Mesenchymal stem cell (in vitro differentiated cells and primary cell): Measurements from ENCODE around the gene FBXO17.

Experiments used
- DNase-seq: peaks from one replicate; pipeline ENCODE4 v3.0.0-alpha.2; 2013
- H2AFZ ChIP-seq: one replicate; pipeline ENCODE4 v1.6.1; 2013; ENCODE audit warnings: low read depth, mild to moderate bottlenecking, control low read depth, inconsistent platforms, low read length, moderate library complexity
- H2AK5ac ChIP-seq: 2 replicates; pipeline ENCODE4 v1.6.1; 2013; ENCODE audit warnings: low read length, moderate library complexity, mild to moderate bottlenecking, inconsistent platforms; ENCODE audit not compliant: severe bottlenecking
- H2BK120ac ChIP-seq: one replicate; pipeline ENCODE4 v1.6.1; 2013; ENCODE audit warnings: low read depth, mild to moderate bottlenecking, inconsistent platforms, low read length, moderate library complexity
- H2BK12ac ChIP-seq, 2 experiments: one replicate each; pipeline ENCODE4 v1.6.1; 2013; ENCODE audit warnings: inconsistent platforms in 2 of 2, low read length in 2 of 2, mild to moderate bottlenecking in 2 of 2, moderate library complexity in 2 of 2, control low read depth in 1 of 2
- H2BK15ac ChIP-seq: one replicate; pipeline ENCODE4 v1.6.1; 2013; ENCODE audit warnings: mild to moderate bottlenecking, low read depth, inconsistent platforms; ENCODE audit not compliant: poor library complexity, severe bottlenecking
- H2BK5ac ChIP-seq: 2 replicates; pipeline ENCODE4 v1.6.1; 2013; ENCODE audit warnings: low read depth, mild to moderate bottlenecking, low read length, control low read depth, inconsistent platforms; ENCODE audit not compliant: poor library complexity, severe bottlenecking
- H3K14ac ChIP-seq, 2 experiments: one replicate each; pipeline ENCODE4 v1.6.1; 2013; ENCODE audit warnings: inconsistent platforms in 2 of 2, low read length in 2 of 2, control low read depth in 1 of 2, mild to moderate bottlenecking in 1 of 2, moderate library complexity in 1 of 2
- H3K18ac ChIP-seq, 2 experiments: one replicate each; pipeline ENCODE4 v1.6.1; 2013; ENCODE audit warnings: inconsistent platforms in 2 of 2, low read length in 2 of 2, control low read depth in 1 of 2, low read depth in 1 of 2, mild to moderate bottlenecking in 1 of 2
- H3K23ac ChIP-seq, 2 experiments: one replicate each; pipeline ENCODE4 v1.6.1; 2013; ENCODE audit warnings: inconsistent platforms in 2 of 2, low read length in 2 of 2, mild to moderate bottlenecking in 2 of 2, moderate library complexity in 2 of 2, control low read depth in 1 of 2
- H3K27ac ChIP-seq: 2 replicates; pipeline ENCODE4 v1.5.1; 2013; ENCODE audit warnings: mild to moderate bottlenecking, moderate library complexity, low read length, control low read depth, inconsistent platforms; ENCODE audit not compliant: poor library complexity, severe bottlenecking
- H3K27me3 ChIP-seq, 2 experiments: 2 replicates each; pipeline versions ENCODE4 v1.6.1 to v1.7.0; 2013; ENCODE audit warnings: low read length in 2 of 2, mild to moderate bottlenecking in 2 of 2, moderate library complexity in 2 of 2, control low read depth in 1 of 2, inconsistent platforms in 1 of 2; ENCODE audit not compliant: control insufficient read depth in 1 of 2, insufficient read depth in 1 of 2
- H3K36me3 ChIP-seq, 2 experiments: 2 replicates each; pipeline versions ENCODE4 v1.6.1 to v1.7.0; 2013; ENCODE audit warnings: low read length in 2 of 2, control low read depth in 1 of 2, inconsistent platforms in 1 of 2, low read depth in 1 of 2, mild to moderate bottlenecking in 1 of 2; ENCODE audit not compliant: insufficient read depth in 2 of 2, control insufficient read depth in 1 of 2
- H3K4ac ChIP-seq, 2 experiments: one replicate each; pipeline ENCODE4 v1.6.1; 2013; ENCODE audit warnings: inconsistent platforms in 2 of 2, low read length in 2 of 2, mild to moderate bottlenecking in 2 of 2, moderate library complexity in 2 of 2, control low read depth in 1 of 2, low read depth in 1 of 2
- H3K4me1 ChIP-seq: 2 replicates; pipeline ENCODE4 v1.6.1; 2013; ENCODE audit warnings: low read depth, low read length, control low read depth; ENCODE audit not compliant: control insufficient read depth, insufficient read depth
- H3K4me2 ChIP-seq: 2 replicates; pipeline ENCODE4 v1.6.1; 2013; ENCODE audit warnings: low read length, mild to moderate bottlenecking, inconsistent platforms; ENCODE audit not compliant: poor library complexity, severe bottlenecking
- H3K4me3 ChIP-seq, 2 experiments: 2 replicates each; pipeline versions ENCODE4 v1.5.1 to v1.7.0; 2013; ENCODE audit warnings: low read length in 2 of 2, mild to moderate bottlenecking in 2 of 2, control low read depth in 1 of 2, low read depth in 1 of 2; ENCODE audit not compliant: insufficient read depth in 1 of 2
- H3K79me1 ChIP-seq: replicated peaks from 2 replicates; pipeline ENCODE4 v1.6.1; 2013; ENCODE audit warnings: mild to moderate bottlenecking, control low read depth, low read length, inconsistent platforms; ENCODE audit not compliant: poor library complexity, severe bottlenecking
- H3K9ac ChIP-seq: 2 replicates; pipeline ENCODE4 v1.7.0; 2013; ENCODE audit warnings: mild to moderate bottlenecking, low read length, moderate library complexity
- H3K9me3 ChIP-seq: 2 replicates; pipeline ENCODE4 v1.7.0; 2013; ENCODE audit warnings: mild to moderate bottlenecking, low read length; ENCODE audit not compliant: control insufficient read depth
- H4K8ac ChIP-seq: one replicate; pipeline ENCODE4 v1.6.1; 2013; ENCODE audit warnings: inconsistent platforms, mild to moderate bottlenecking, low read length, moderate library complexity
- H4K91ac ChIP-seq: one replicate; pipeline ENCODE4 v1.6.1; 2013; ENCODE audit warnings: mild to moderate bottlenecking, low read length, inconsistent platforms
- WGBS: methylation state at CpG from one replicate; pipeline ENCODE4 v1.1.7; 2013; ENCODE audit warnings: mixed read lengths; 5-methylcytosine and 5-hydroxymethylcytosine counted together

Gene FBXO17

GRCh38 chr19:39017026-39017425 is 41.5 kb upstream of the FBXO17 start:
- H3K27ac ChIP-seq: no peak overlapping the region
- no peak overlapping the region for H3K18ac ChIP-seq
- H3K9ac ChIP-seq: no peak overlapping the region
- H2BK5ac ChIP-seq: no peak overlapping the region
- no peak overlapping the region for H4K91ac ChIP-seq
- no peaks in the 10 kb centered on the region for H3K36me3 ChIP-seq
- H3K79me1 ChIP-seq: no peaks in the 10 kb centered on the region
- no peak overlapping the region for H3K4ac ChIP-seq
- peaks cover 3% of the 10 kb centered on the region for H3K9me3 ChIP-seq
- H4K8ac ChIP-seq: no peak overlapping the region
- no peak overlapping the region for H3K4me3 ChIP-seq
- no peak overlapping the region for H3K23ac ChIP-seq
- no peaks in the 10 kb centered on the region for H3K4me1 ChIP-seq
- no peak overlapping the region for H2AK5ac ChIP-seq
- no peak overlapping the region for H3K4me2 ChIP-seq
- no peak overlapping the region for H2AFZ ChIP-seq
- no peak overlapping the region for H2BK15ac ChIP-seq
- no peak overlapping the region for H2BK120ac ChIP-seq
- DNase-seq: no peak
- no peak overlapping the region for H3K14ac ChIP-seq
- WGBS: 88% methylated on average over 6 of the region's 6 CpGs
- H3K27me3 ChIP-seq: peaks cover 0 to 3% of the 10 kb centered on the region in 2 experiments
- H2BK12ac ChIP-seq: no peak overlapping the region

GRCh38 chr19:39014037-39014436 is 38.5 kb upstream of the FBXO17 start:
- Histone ChIP-seq H3K27ac (no peak overlapping the region), H2BK15ac (no peak overlapping the region), H3K27me3 (no peaks in the 10 kb centered on the region), H2BK12ac (no peak overlapping the region), H2BK120ac (no peak overlapping the region), H3K14ac (no peak overlapping the region), H3K36me3 (no peaks in the 10 kb centered on the region), H3K9ac (no peak overlapping the region), H4K91ac (no peak overlapping the region), H3K9me3 (no peaks in the 10 kb centered on the region), H3K23ac (no peak overlapping the region), H3K4me1 (no peaks in the 10 kb centered on the region), H2BK5ac (no peak overlapping the region), H4K8ac (no peak overlapping the region), H2AFZ (no peak overlapping the region), H3K4me3 (no peak overlapping the region), H2AK5ac (no peak overlapping the region), H3K79me1 (no peaks in the 10 kb centered on the region), H3K18ac (no peak overlapping the region), H3K4me2 (no peak overlapping the region), H3K4ac (no peak overlapping the region)
- DNase-seq: no peak
- WGBS: 89% methylated on average over 7 of the region's 7 CpGs

- WGBS: 91% methylated on average over 4 of the region's 6 CpGs
- Histone ChIP-seq H2AK5ac (no peak overlapping the region), H3K4ac (no peak overlapping the region), H3K79me1 (no peaks in the 10 kb centered on the region), H3K23ac (no peak overlapping the region), H4K8ac (no peak overlapping the region), H3K4me1 (no peaks in the 10 kb centered on the region), H3K27ac (no peak overlapping the region), H3K36me3 (no peaks in the 10 kb centered on the region), H2BK5ac (no peak overlapping the region), H3K4me2 (no peak overlapping the region), H3K27me3 (no peaks in the 10 kb centered on the region), H3K9ac (no peak overlapping the region), H3K14ac (no peak overlapping the region), H3K18ac (no peak overlapping the region), H2BK12ac (no peak overlapping the region), H4K91ac (no peak overlapping the region), H3K9me3 (no peaks in the 10 kb centered on the region), H2BK15ac (no peak overlapping the region), H2BK120ac (no peak overlapping the region), H3K4me3 (no peak overlapping the region), H2AFZ (no peak overlapping the region)
- DNase-seq: no peak
Observed at GRCh38 chr19:39009001-39009400, 33.5 kb upstream of the FBXO17 start.

GRCh38 chr19:39008137-39008536 is 32.6 kb upstream of the FBXO17 start:
- Histone ChIP-seq H3K18ac (no peak overlapping the region), H2AFZ (no peak overlapping the region), H4K8ac (no peak overlapping the region), H3K14ac (no peak overlapping the region), H2AK5ac (no peak overlapping the region), H3K4me2 (no peak overlapping the region), H3K36me3 (no peaks in the 10 kb centered on the region), H3K4ac (no peak overlapping the region), H2BK12ac (no peak overlapping the region), H2BK15ac (no peak overlapping the region), H3K23ac (no peak overlapping the region), H3K27ac (no peak overlapping the region), H3K9ac (no peak overlapping the region), H3K4me3 (no peak overlapping the region), H3K79me1 (no peaks in the 10 kb centered on the region), H3K4me1 (no peaks in the 10 kb centered on the region), H2BK120ac (no peak overlapping the region), H2BK5ac (no peak overlapping the region), H4K91ac (no peak overlapping the region), H3K27me3 (no peaks in the 10 kb centered on the region), H3K9me3 (no peaks in the 10 kb centered on the region)
- 94% methylated on average over 3 of the region's 6 CpGs for WGBS
- no peak for DNase-seq
